Lower leg skin (tissue), 3 donors: ENCODE data around the gene MYL12B.

Experiments used
- CTCF ChIP-seq, 3 donors: fragments of 450-650 bp; IDR thresholded peaks; one replicate each; pipeline ENCODE4 v1.5.1; 2016; ENCODE audit warnings: antibody characterized with exemption in 3 of 3, mild to moderate bottlenecking in 3 of 3, moderate library complexity in 2 of 3
- POLR2A ChIP-seq, 2 donors: fragments of 450-650 bp; IDR thresholded peaks; one replicate each; pipeline ENCODE4 v1.6.1; 2016 to 2017; ENCODE audit warnings: antibody characterized with exemption in 2 of 2, mild to moderate bottlenecking in 1 of 2, moderate library complexity in 1 of 2

- no peak for TF ChIP-seq CTCF (IDR thresholded peaks at IDR 0.05)
- TF ChIP-seq POLR2A (IDR thresholded peaks at IDR 0.05): no peak
Observed at GRCh38 chr18:3283253-3283863, 21.4 kb downstream of the MYL12B start.
